NCI-H510A (cell line): ENCODE results near the gene SF3A2.

ENCODE experiments used
- DNase-seq: peaks from one replicate; lab custom pipeline; 2025; lab: John Stamatoyannopoulos, UW

Gene SF3A2

GRCh38 chr19:2207991-2208860 lies 28.4 kb upstream of the SF3A2 start:
- DNase-seq, result no peak

- DNase-seq, result no peak
Measured at GRCh38 chr19:2208975-2209374, 27.6 kb upstream of the SF3A2 start.

- DNase-seq, result no peak
Measured at GRCh38 chr19:2209408-2209807, 27.2 kb upstream of the SF3A2 start.

- no peak for DNase-seq
Measured at GRCh38 chr19:2210206-2210605, 26.4 kb upstream of the SF3A2 start.

- DNase-seq, result no peak
Measured at GRCh38 chr19:2210987-2211740, 25.5 kb upstream of the SF3A2 start.

GRCh38 chr19:2212861-2213711 lies 23.5 kb upstream of the SF3A2 start:
- no peak for DNase-seq

- peak; percentile 42 for DNase-seq
Measured at GRCh38 chr19:2213799-2214198, 22.8 kb upstream of the SF3A2 start.

- DNase-seq, result no peak
Measured at GRCh38 chr19:2214251-2214650, 22.4 kb upstream of the SF3A2 start.

- peak; percentile 56 for DNase-seq
Measured at GRCh38 chr19:2215281-2215751, 21.3 kb upstream of the SF3A2 start.

- no peak for DNase-seq
Measured at GRCh38 chr19:2216361-2217225, 20.0 kb upstream of the SF3A2 start.

- no peak for DNase-seq
Measured at GRCh38 chr19:2217591-2217990, 19.0 kb upstream of the SF3A2 start.

- DNase-seq, result no peak
Measured at GRCh38 chr19:2219726-2220125, 16.9 kb upstream of the SF3A2 start.

- no peak for DNase-seq
Measured at GRCh38 chr19:2221250-2221831, 15.3 kb upstream of the SF3A2 start.

- no peak for DNase-seq
Measured at GRCh38 chr19:2221918-2222317, 14.7 kb upstream of the SF3A2 start.

- DNase-seq, result no peak
Measured at GRCh38 chr19:2223391-2223790, 13.2 kb upstream of the SF3A2 start.

- DNase-seq, result no peak
Measured at GRCh38 chr19:2223959-2224358, 12.7 kb upstream of the SF3A2 start.

GRCh38 chr19:2224754-2225349 lies 11.8 kb upstream of the SF3A2 start:
- no peak for DNase-seq

GRCh38 chr19:2225415-2226050 lies 11.1 kb upstream of the SF3A2 start:
- no peak for DNase-seq

GRCh38 chr19:2226051-2226839 lies 10.4 kb upstream of the SF3A2 start:
- no peak for DNase-seq
